ENCODE data around the gene EYA2. TPM values are rescaled to one million over a fixed set of nuclear protein-coding genes. Genes with fewer than 3 reads are reported as not detected.

EYA2 gene
- total RNA-seq, 2 donors from 2014 or later: not detected

- Mint-ChIP-seq H3K9me3 (peaks cover 3% of the 10 kb centered on the region in 2 donors), H3K27ac (no peak overlapping the region), H3K36me3 (no peaks in the 10 kb centered on the region)
- ATAC-seq: no peak
- DNase-seq (ENCODE audit: low spot score in 2 of 2): no peak
These were observed 252.0 kb downstream of the EYA2 start for GRCh38 chr20:47146686-47147085.

GRCh38 chr20:47148059-47148458 is 253.4 kb downstream of the EYA2 start:
- no peak for ATAC-seq

GRCh38 chr20:47149939-47150338 is 255.3 kb downstream of the EYA2 start:
- no peak overlapping the region for H3K27ac Mint-ChIP-seq
- H3K9me3 Mint-ChIP-seq: no peaks in the 10 kb centered on the region
- H3K36me3 Mint-ChIP-seq: no peaks in the 10 kb centered on the region
- no peak for ATAC-seq
- no peak for DNase-seq (ENCODE audit: low spot score in 2 of 2)

More at GRCh38 chr20:47148059-47148458, 253.4 kb downstream of the EYA2 start:
- no peak for DNase-seq (ENCODE audit: low spot score in 2 of 2)
- Mint-ChIP-seq H3K36me3 (no peaks in the 10 kb centered on the region), H3K9me3 (no peaks in the 10 kb centered on the region), H3K27ac (no peak overlapping the region)

GRCh38 chr20:47150403-47151152 is 255.9 kb downstream of the EYA2 start:
- ATAC-seq: peak; percentile 48 to 77
- no peaks in the 10 kb centered on the region for H3K36me3 Mint-ChIP-seq
- DNase-seq (ENCODE audit: low spot score in 2 of 2): peak in 1 of 2 donors; percentile 14
- no peak overlapping the region for H3K27ac Mint-ChIP-seq
- no peaks in the 10 kb centered on the region for H3K9me3 Mint-ChIP-seq

- Mint-ChIP-seq H3K27ac (no peak overlapping the region), H3K9me3 (no peaks in the 10 kb centered on the region), H3K36me3 (no peaks in the 10 kb centered on the region)
- DNase-seq (ENCODE audit: low spot score in 2 of 2) (no peak), ATAC-seq (no peak)
These were observed 257.4 kb downstream of the EYA2 start for GRCh38 chr20:47152068-47152467.

GRCh38 chr20:47154089-47154488 is 259.4 kb downstream of the EYA2 start:
- DNase-seq (ENCODE audit: low spot score in 2 of 2) (no peak), ATAC-seq (no peak)
- no peak overlapping the region for H3K27ac Mint-ChIP-seq
- no peaks in the 10 kb centered on the region for H3K9me3 Mint-ChIP-seq
- no peaks in the 10 kb centered on the region for H3K36me3 Mint-ChIP-seq

GRCh38 chr20:47156301-47157137 is 261.9 kb downstream of the EYA2 start:
- Mint-ChIP-seq H3K9me3 (no peaks in the 10 kb centered on the region), H3K27ac (no peak overlapping the region), H3K36me3 (no peaks in the 10 kb centered on the region)
- DNase-seq (ENCODE audit: low spot score in 2 of 2): no peak
- no peak for ATAC-seq

GRCh38 chr20:47159166-47159565 is 264.5 kb downstream of the EYA2 start:
- ATAC-seq (no peak), DNase-seq (ENCODE audit: low spot score in 2 of 2) (no peak)
- Mint-ChIP-seq H3K27ac (peak overlapping the region in 1 of 2 donors; percentile 31), H3K9me3 (no peaks in the 10 kb centered on the region), H3K36me3 (no peaks in the 10 kb centered on the region)

- ATAC-seq: no peak
- no peak overlapping the region for H3K27ac Mint-ChIP-seq
- no peak for DNase-seq (ENCODE audit: low spot score in 2 of 2)
- no peaks in the 10 kb centered on the region for H3K36me3 Mint-ChIP-seq
- no peaks in the 10 kb centered on the region for H3K9me3 Mint-ChIP-seq
These were observed 265.6 kb downstream of the EYA2 start for GRCh38 chr20:47160240-47160639.

- Mint-ChIP-seq H3K9me3 (no peaks in the 10 kb centered on the region), H3K36me3 (no peaks in the 10 kb centered on the region), H3K27ac (no peak overlapping the region)
- ATAC-seq (no peak), DNase-seq (ENCODE audit: low spot score in 2 of 2) (no peak)
These were observed 266.3 kb downstream of the EYA2 start for GRCh38 chr20:47160992-47161391.

GRCh38 chr20:47161411-47161810 is 266.8 kb downstream of the EYA2 start:
- ATAC-seq: no peak
- Mint-ChIP-seq H3K9me3 (no peaks in the 10 kb centered on the region), H3K27ac (no peak overlapping the region)

GRCh38 chr20:47164140-47164539 is 269.5 kb downstream of the EYA2 start:
- H3K9me3 Mint-ChIP-seq: no peaks in the 10 kb centered on the region
- H3K36me3 Mint-ChIP-seq: no peaks in the 10 kb centered on the region
- H3K27ac Mint-ChIP-seq: no peak overlapping the region
- ATAC-seq (no peak), DNase-seq (ENCODE audit: low spot score in 2 of 2) (no peak)

More at GRCh38 chr20:47161411-47161810, 266.8 kb downstream of the EYA2 start:
- no peaks in the 10 kb centered on the region for H3K36me3 Mint-ChIP-seq
- DNase-seq (ENCODE audit: low spot score in 2 of 2): no peak

- H3K9me3 Mint-ChIP-seq: no peaks in the 10 kb centered on the region
- ATAC-seq (no peak), DNase-seq (ENCODE audit: low spot score in 2 of 2) (no peak)
- no peaks in the 10 kb centered on the region for H3K36me3 Mint-ChIP-seq
- H3K27ac Mint-ChIP-seq: no peak overlapping the region
These were observed 270.8 kb downstream of the EYA2 start for GRCh38 chr20:47165376-47165865.

GRCh38 chr20:47167846-47168245 is 273.2 kb downstream of the EYA2 start:
- DNase-seq (ENCODE audit: low spot score in 2 of 2) (no peak), ATAC-seq (no peak)
- H3K27ac Mint-ChIP-seq: no peak overlapping the region
- H3K9me3 Mint-ChIP-seq: no peaks in the 10 kb centered on the region
- H3K36me3 Mint-ChIP-seq: no peaks in the 10 kb centered on the region

- Mint-ChIP-seq H3K27ac (no peak overlapping the region), H3K36me3 (no peaks in the 10 kb centered on the region), H3K9me3 (no peaks in the 10 kb centered on the region)
- no peak for ATAC-seq
- no peak for DNase-seq (ENCODE audit: low spot score in 2 of 2)
These were observed 277.9 kb downstream of the EYA2 start for GRCh38 chr20:47172579-47172978.

GRCh38 chr20:47173596-47174216 is 279.1 kb downstream of the EYA2 start:
- ATAC-seq (no peak), DNase-seq (ENCODE audit: low spot score in 2 of 2) (no peak)
- H3K27ac Mint-ChIP-seq: no peak overlapping the region
- H3K36me3 Mint-ChIP-seq: no peaks in the 10 kb centered on the region
- no peaks in the 10 kb centered on the region for H3K9me3 Mint-ChIP-seq
